GM12874 (cell line): ENCODE measurements around the gene DLX3.

Experiments used
- TF ChIP-seq, protein P1 (sequence below): IDR thresholded peaks from 2 replicates; pipeline ENCODE4 v1.5.1; 2011; ENCODE audit warnings: low read depth, mild to moderate bottlenecking, control low read depth, low read length, moderate library complexity; ENCODE audit not compliant: insufficient read depth

Gene DLX3

DNA sequence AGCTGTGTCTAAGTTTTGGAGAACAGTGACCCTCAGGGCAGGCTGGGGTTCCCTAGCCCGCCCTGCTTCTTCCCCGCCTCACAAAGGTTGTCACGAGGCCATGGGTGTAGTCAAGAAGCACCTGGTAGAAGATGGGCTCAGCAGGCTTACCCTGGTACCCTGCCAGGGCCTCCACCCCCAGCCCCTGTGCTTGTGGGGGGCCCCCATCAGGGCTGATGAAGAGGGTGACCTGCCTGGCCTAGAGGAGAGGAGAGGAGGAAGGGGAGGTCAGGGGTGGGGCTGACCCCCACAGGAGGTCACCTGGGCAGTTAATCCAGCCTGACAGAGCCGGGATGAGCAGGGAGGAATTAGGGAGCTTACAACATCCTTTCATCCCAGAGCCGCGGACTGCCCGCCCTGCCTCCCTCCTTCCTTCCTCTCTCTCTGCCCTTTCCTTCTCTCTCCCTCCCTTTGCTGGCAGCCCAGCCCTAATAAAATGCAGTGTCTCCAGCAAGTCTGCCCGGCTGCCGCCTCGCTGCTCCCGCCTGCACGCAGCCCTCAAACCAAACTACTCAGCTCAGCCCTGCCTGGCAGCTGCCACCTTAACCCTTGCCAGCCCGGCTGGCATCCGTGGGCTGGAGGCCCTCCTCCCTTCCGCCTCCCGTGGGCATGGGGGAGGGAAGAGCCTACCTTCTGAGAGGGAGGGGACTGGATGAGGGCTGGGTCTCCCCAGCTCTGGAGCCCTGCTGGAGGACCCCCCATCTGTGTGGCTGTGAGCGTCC, 7.2 kb downstream of the DLX3 start:
- TF ChIP-seq, protein P1, sequence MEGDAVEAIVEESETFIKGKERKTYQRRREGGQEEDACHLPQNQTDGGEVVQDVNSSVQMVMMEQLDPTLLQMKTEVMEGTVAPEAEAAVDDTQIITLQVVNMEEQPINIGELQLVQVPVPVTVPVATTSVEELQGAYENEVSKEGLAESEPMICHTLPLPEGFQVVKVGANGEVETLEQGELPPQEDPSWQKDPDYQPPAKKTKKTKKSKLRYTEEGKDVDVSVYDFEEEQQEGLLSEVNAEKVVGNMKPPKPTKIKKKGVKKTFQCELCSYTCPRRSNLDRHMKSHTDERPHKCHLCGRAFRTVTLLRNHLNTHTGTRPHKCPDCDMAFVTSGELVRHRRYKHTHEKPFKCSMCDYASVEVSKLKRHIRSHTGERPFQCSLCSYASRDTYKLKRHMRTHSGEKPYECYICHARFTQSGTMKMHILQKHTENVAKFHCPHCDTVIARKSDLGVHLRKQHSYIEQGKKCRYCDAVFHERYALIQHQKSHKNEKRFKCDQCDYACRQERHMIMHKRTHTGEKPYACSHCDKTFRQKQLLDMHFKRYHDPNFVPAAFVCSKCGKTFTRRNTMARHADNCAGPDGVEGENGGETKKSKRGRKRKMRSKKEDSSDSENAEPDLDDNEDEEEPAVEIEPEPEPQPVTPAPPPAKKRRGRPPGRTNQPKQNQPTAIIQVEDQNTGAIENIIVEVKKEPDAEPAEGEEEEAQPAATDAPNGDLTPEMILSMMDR = no peak

DNA sequence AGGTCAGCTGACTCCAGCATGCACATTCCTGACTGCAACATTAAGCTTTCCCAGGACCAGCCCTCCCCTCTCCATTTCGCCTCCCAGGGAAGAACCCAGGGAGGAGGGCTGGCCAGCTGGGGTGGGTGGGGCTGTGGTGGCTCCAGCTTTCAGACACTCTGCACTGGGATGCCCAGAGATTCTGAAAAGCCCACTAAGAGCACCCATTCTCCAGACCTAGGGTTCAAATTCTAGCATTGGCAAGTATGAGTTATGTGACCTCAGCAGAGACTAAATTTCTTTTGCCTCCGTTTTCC, 7.8 kb downstream of the DLX3 start:
- TF ChIP-seq, protein P1 = no peak

DNA sequence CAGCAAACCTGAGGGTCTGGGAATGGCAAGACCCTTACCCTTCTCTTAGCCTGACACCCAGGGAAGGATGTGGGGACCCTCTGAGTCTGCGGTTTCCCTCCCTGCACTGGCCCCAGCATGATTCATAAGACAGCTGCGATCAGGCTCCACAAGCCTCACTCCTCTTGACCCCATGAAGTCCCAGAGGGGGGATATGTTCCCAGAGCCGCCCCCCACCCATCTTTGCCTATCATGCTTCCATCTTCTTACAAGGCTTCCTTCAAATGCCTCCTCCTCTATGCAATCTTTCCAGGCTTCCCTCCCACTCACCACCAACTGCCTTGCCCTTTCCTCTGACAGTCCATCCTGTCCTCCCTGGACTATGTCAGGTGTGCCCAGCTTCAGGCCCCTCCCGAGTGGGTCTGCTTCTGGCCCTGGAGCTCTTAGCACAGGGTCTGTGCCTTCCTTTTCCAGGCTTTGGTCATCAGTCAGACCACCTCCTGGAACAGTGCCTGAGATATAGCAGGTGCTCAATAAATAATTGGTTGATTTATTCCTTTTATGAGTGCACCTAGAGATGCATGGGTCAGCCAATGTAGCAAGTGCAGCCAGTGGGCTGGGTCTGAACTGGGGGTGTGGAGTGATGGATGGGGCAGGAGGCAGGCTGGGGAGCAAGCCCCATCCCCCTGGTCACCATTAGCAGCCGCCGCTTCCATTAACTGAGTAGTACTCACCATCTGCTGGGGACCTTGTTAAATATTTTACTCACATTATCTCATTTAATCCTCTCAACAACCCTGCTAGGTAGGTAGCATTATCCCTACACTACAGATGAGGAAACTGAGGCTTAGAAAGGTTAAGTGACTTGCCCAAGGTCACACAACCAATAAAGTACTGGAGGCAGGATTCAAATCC, 8.4 kb downstream of the DLX3 start:
- TF ChIP-seq, protein P1 = no peak

DNA sequence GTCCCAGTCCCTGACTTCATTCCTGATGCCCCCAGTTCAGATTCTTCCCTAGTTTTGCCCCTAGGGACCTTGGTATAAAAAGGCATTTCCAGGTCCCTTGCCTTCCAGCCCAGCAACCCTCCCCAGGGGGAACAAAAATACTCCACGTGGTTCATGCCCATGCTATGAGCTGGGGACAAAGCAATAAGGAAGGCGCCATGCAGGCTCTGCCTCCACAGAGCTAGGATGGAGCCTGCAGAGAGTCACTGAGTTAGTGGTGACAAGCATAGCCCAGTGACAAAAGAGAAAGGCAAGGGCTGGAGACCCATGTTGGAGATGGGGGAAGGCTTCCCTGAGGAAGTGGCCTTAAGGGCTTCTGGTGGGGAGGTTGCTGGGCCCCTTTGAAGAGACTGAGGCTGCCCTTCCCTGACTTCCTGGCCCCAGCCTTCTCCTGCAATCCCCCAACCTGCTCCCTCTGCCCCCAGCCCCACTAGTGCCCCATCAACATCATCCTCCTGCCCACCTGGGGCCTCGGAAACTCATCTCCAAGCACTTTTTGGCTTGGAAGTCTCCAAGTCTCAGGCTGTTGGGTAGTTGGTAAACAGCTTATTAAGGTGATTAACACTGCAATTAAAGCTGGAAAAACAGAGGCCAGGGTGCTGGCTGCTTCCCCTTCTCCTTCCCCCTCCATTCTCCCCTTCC, 9.6 kb downstream of the DLX3 start:
- TF ChIP-seq, protein P1 = no peak

DNA sequence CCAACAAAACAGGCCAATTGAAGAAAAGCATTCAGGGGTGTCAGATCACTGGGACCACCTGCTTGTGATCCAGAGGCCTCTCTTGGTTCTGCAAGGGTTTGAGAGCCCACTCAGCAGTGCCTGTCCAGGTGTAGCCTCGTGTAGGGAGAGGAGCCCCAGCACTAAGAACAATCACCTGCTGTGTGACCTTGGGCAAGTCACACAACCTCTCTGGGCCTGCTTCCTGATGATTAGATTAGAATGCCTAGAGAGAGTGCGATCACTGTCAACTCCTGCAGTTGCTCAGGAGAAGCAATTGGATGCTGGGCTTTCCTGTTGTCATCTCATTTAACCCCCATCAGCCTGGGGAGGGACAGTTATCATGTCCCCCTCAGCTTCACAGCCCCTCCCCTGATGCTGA, 10.2 kb downstream of the DLX3 start:
- TF ChIP-seq, protein P1 = no peak

DNA sequence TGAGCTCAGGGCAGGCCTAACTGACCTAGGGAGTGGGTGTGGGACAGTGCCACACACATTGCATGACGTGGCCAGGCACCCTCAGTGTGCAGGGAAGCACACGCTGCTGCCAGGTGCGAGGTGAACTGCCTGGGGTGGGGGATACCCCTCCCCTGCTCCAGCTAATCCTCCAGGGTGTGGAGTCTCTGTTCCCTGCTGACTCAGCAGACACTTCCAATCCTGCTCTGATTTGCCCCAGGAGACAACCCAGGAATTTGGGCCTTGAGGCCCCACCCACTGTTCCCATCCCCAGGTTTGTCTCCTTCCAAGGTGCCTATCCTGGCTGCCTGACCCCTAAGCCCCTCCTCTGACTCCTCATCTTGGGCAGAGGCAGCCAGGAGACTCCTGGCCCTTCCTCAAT, 10.7 kb downstream of the DLX3 start:
- TF ChIP-seq, protein P1 = no peak

DNA sequence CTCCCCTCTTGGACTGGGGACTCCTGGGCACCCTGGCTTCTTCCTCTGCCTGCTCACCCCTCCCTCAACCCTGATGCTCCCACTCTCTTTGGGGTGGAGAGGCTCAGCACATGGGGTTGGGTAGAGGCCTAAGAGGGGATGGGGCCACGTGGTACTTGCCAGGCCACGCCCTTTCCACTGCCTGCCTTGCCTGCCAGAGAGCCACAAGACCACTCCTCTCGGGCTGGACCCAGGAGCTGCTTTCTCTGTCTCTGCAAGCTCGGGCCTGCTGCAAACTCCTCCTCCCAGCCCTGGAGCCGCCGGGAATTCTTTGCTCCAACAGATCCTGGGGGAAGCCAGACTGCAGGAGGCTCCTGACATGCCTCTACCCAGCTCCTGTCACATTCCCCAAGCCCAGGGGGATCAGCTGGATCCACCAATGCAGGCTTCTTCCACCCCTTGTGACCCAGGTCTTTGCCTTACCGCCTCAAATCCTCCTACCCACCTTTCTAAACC, 14.3 kb downstream of the DLX3 start:
- TF ChIP-seq, protein P1 = no peak
